ENCODE data around the gene SEPSECS. TPM values are rescaled to one million over a fixed set of nuclear protein-coding genes. Genes with fewer than 3 reads are reported as not detected.
A peak's percentile ranks its signal among the peaks of the same experiment; 100 is the strongest.

SEPSECS gene
- total and polyA plus RNA-seq, 4 donors: 9.5 to 17.2 (median 12.3) TPM

DNA sequence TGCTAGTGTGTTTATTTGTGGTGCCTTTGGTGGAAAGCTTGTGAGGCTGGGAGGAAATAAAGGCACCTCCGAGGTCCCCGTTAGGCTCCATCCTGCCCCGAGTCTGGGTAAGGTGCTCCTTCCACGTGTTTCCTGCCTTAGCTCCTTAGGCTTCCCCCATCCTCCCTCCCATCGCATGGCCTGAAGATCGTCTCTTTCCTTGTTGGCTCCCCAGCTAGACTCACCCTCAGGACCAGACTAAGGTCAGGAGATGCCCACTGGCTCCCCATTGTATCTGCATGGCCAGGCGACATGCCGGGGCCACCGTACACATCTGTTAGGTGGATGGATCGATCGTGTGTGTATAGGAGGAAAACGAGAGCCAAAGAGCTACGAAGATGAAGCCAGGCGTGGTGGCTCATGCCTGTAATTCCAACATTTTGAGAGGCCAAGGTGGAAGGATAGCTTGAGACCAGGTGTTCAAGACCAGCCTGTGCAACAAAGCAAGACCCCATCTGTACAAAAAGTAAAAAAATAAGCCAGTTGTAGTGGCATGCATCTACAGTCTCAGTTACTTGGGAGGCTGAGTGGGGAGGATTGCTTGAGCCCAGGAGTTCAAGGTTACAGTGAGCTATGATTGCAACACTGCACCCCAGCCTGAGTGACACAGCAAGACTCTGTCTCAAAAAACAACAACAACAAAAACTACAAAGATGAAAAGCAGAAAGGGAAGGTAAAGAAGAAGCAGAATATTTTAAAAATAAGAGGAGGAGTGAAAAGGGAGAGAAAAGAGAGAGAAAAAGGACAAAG, 53.7 kb downstream of the SEPSECS start:
- no peaks in the 10 kb centered on the region for H3K36me3 ChIP-seq (ENCODE audit: control insufficient read depth, insufficient read depth, low read length)
- no peaks in the 10 kb centered on the region for H3K27me3 ChIP-seq (ENCODE audit: control insufficient read depth, insufficient read depth, low read length)
- H3K4me1 ChIP-seq (ENCODE audit: control insufficient read depth, insufficient read depth, low read length): peaks cover 3% of the 10 kb centered on the region
- no peak for DNase-seq (ENCODE audit: low read depth in 4 of 6, low spot score in 6 of 6)
- H3K9me3 ChIP-seq (ENCODE audit: control insufficient read depth, insufficient read depth, low read length): no peaks in the 10 kb centered on the region
- H3K27ac ChIP-seq (ENCODE audit: low read depth, low read length): no peak overlapping the region
- 94% methylated on average over 14 of the region's 14 CpGs for WGBS (ENCODE audit: insufficient coverage)
- H3K4me3 ChIP-seq (ENCODE audit: low read depth, low read length): no peak overlapping the region

DNA sequence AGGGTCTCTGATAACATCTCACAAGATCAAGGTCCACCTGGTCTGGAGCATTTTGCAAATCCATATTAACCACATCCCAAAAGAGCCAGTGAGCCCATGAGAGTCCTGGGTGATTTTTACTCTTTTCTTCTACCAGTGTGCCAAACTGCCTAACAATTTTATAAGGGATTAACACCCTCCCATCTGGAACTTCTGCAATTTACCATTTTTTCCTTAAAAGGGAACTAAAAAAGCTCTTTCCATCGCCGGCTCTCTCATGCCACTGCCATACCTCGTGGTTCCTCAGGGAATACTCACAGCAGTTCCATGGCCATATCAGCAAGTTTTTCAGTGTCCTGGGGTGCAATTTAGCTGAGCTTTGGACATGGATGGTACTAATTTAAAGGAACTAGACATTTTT, 55.7 kb downstream of the SEPSECS start:
- no peaks in the 10 kb centered on the region for H3K27me3 ChIP-seq (ENCODE audit: control insufficient read depth, insufficient read depth, low read length)
- H3K4me3 ChIP-seq (ENCODE audit: low read depth, low read length): no peak overlapping the region
- no peak for DNase-seq (ENCODE audit: low read depth in 4 of 6, low spot score in 6 of 6)
- H3K27ac ChIP-seq (ENCODE audit: low read depth, low read length): no peak overlapping the region
- no peaks in the 10 kb centered on the region for H3K36me3 ChIP-seq (ENCODE audit: control insufficient read depth, insufficient read depth, low read length)
- H3K4me1 ChIP-seq (ENCODE audit: control insufficient read depth, insufficient read depth, low read length): peaks cover 3% of the 10 kb centered on the region
- 71% methylated on average over 3 of the region's 3 CpGs for WGBS (ENCODE audit: insufficient coverage)
- no peaks in the 10 kb centered on the region for H3K9me3 ChIP-seq (ENCODE audit: control insufficient read depth, insufficient read depth, low read length)

GRCh38 chr4:25103418-25103817, 56.8 kb downstream of the SEPSECS start:
- H3K27ac ChIP-seq (ENCODE audit: low read depth, low read length): no peak overlapping the region

GRCh38 chr4:25101836-25102235, 58.4 kb downstream of the SEPSECS start:
- 97% methylated on average over 3 of the region's 5 CpGs for WGBS (ENCODE audit: insufficient coverage)
- H3K27ac ChIP-seq (ENCODE audit: low read depth, low read length): no peak overlapping the region
- no peaks in the 10 kb centered on the region for H3K36me3 ChIP-seq (ENCODE audit: control insufficient read depth, insufficient read depth, low read length)
- DNase-seq (ENCODE audit: low read depth in 4 of 6, low spot score in 6 of 6): no peak
- H3K9me3 ChIP-seq (ENCODE audit: control insufficient read depth, insufficient read depth, low read length): no peaks in the 10 kb centered on the region
- peaks cover 6% of the 10 kb centered on the region for H3K4me1 ChIP-seq (ENCODE audit: control insufficient read depth, insufficient read depth, low read length)
- H3K27me3 ChIP-seq (ENCODE audit: control insufficient read depth, insufficient read depth, low read length): no peaks in the 10 kb centered on the region
- H3K4me3 ChIP-seq (ENCODE audit: low read depth, low read length): no peak overlapping the region

More at GRCh38 chr4:25103418-25103817, 56.8 kb downstream of the SEPSECS start:
- WGBS (ENCODE audit: insufficient coverage): 67% methylated on average over 1 of the region's 4 CpGs
- H3K4me1 ChIP-seq (ENCODE audit: control insufficient read depth, insufficient read depth, low read length): peaks cover 6% of the 10 kb centered on the region
- no peaks in the 10 kb centered on the region for H3K9me3 ChIP-seq (ENCODE audit: control insufficient read depth, insufficient read depth, low read length)
- H3K27me3 ChIP-seq (ENCODE audit: control insufficient read depth, insufficient read depth, low read length): no peaks in the 10 kb centered on the region
- peak in 1 of 6 donors; percentile 28 for DNase-seq (ENCODE audit: low read depth in 4 of 6, low spot score in 6 of 6)
- H3K36me3 ChIP-seq (ENCODE audit: control insufficient read depth, insufficient read depth, low read length): no peaks in the 10 kb centered on the region
- H3K4me3 ChIP-seq (ENCODE audit: low read depth, low read length): no peak overlapping the region

GRCh38 chr4:25100710-25101109, 59.5 kb downstream of the SEPSECS start:
- peaks cover 6% of the 10 kb centered on the region for H3K4me1 ChIP-seq (ENCODE audit: control insufficient read depth, insufficient read depth, low read length)
- H3K36me3 ChIP-seq (ENCODE audit: control insufficient read depth, insufficient read depth, low read length): no peaks in the 10 kb centered on the region
- H3K27ac ChIP-seq (ENCODE audit: low read depth, low read length): no peak overlapping the region
- H3K4me3 ChIP-seq (ENCODE audit: low read depth, low read length): no peak overlapping the region
- H3K9me3 ChIP-seq (ENCODE audit: control insufficient read depth, insufficient read depth, low read length): no peaks in the 10 kb centered on the region
- DNase-seq (ENCODE audit: low read depth in 4 of 6, low spot score in 6 of 6): no peak
- H3K27me3 ChIP-seq (ENCODE audit: control insufficient read depth, insufficient read depth, low read length): no peaks in the 10 kb centered on the region

GRCh38 chr4:25100021-25100555, 60.2 kb downstream of the SEPSECS start:
- Histone ChIP-seq H3K9me3 (ENCODE audit: control insufficient read depth, insufficient read depth, low read length) (no peaks in the 10 kb centered on the region), H3K27me3 (ENCODE audit: control insufficient read depth, insufficient read depth, low read length) (no peaks in the 10 kb centered on the region), H3K4me3 (ENCODE audit: low read depth, low read length) (no peak overlapping the region), H3K4me1 (ENCODE audit: control insufficient read depth, insufficient read depth, low read length) (peaks cover 6% of the 10 kb centered on the region), H3K27ac (ENCODE audit: low read depth, low read length) (no peak overlapping the region), H3K36me3 (ENCODE audit: control insufficient read depth, insufficient read depth, low read length) (no peaks in the 10 kb centered on the region)
- WGBS (ENCODE audit: insufficient coverage): 40% methylated on average over 1 of the region's 4 CpGs
- DNase-seq (ENCODE audit: low read depth in 4 of 6, low spot score in 6 of 6): no peak

- 45% methylated on average over 6 of the region's 10 CpGs for WGBS (ENCODE audit: insufficient coverage)
- peak in 2 of 6 donors; percentile 54 to 87 for DNase-seq (ENCODE audit: low read depth in 4 of 6, low spot score in 6 of 6)
These were observed 61.0 kb downstream of the SEPSECS start for GRCh38 chr4:25098964-25099891.

DNA sequence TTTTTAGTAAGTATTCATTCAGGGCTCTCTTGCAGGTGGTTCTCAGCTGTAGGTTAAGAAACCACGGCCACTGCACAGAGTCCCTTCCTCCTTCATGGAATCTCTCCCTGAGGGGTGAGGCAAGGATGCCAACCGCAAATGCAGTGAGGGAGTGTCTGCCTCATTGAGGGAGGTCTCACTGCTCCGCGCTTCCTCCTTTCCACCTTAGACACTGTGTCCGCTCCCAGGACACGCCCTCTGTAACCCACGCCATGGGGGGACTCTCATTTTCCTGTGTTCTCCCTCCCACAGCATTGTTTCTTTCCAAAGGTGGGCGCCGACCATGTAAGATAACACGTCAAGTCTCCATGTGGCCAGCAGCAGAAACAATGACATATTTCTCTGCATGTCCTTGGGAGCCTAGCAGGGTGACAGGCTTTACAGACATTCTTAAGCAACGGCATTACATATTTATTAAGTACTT, 63.2 kb downstream of the SEPSECS start:
- H3K4me3 ChIP-seq (ENCODE audit: low read depth, low read length): no peak overlapping the region
- WGBS (ENCODE audit: insufficient coverage): 70% methylated on average over 9 of the region's 11 CpGs
- H3K9me3 ChIP-seq (ENCODE audit: control insufficient read depth, insufficient read depth, low read length): peaks cover 1% of the 10 kb centered on the region
- no peaks in the 10 kb centered on the region for H3K36me3 ChIP-seq (ENCODE audit: control insufficient read depth, insufficient read depth, low read length)
- peaks cover 3% of the 10 kb centered on the region for H3K4me1 ChIP-seq (ENCODE audit: control insufficient read depth, insufficient read depth, low read length)
- DNase-seq (ENCODE audit: low read depth in 4 of 6, low spot score in 6 of 6): no peak
- no peaks in the 10 kb centered on the region for H3K27me3 ChIP-seq (ENCODE audit: control insufficient read depth, insufficient read depth, low read length)
- no peak overlapping the region for H3K27ac ChIP-seq (ENCODE audit: low read depth, low read length)

More at GRCh38 chr4:25098964-25099891, 61.0 kb downstream of the SEPSECS start:
- Histone ChIP-seq H3K9me3 (ENCODE audit: control insufficient read depth, insufficient read depth, low read length) (no peaks in the 10 kb centered on the region), H3K27me3 (ENCODE audit: control insufficient read depth, insufficient read depth, low read length) (no peaks in the 10 kb centered on the region), H3K27ac (ENCODE audit: low read depth, low read length) (no peak overlapping the region), H3K4me1 (ENCODE audit: control insufficient read depth, insufficient read depth, low read length) (peaks cover 6% of the 10 kb centered on the region), H3K4me3 (ENCODE audit: low read depth, low read length) (no peak overlapping the region), H3K36me3 (ENCODE audit: control insufficient read depth, insufficient read depth, low read length) (no peaks in the 10 kb centered on the region)

- no peak for DNase-seq (ENCODE audit: low read depth in 4 of 6, low spot score in 6 of 6)
- 82% methylated on average over 17 of the region's 23 CpGs for WGBS (ENCODE audit: insufficient coverage)
- Histone ChIP-seq H3K4me3 (ENCODE audit: low read depth, low read length) (no peak overlapping the region), H3K36me3 (ENCODE audit: control insufficient read depth, insufficient read depth, low read length) (no peaks in the 10 kb centered on the region), H3K27ac (ENCODE audit: low read depth, low read length) (no peak overlapping the region), H3K9me3 (ENCODE audit: control insufficient read depth, insufficient read depth, low read length) (peaks cover 1% of the 10 kb centered on the region), H3K27me3 (ENCODE audit: control insufficient read depth, insufficient read depth, low read length) (no peaks in the 10 kb centered on the region), H3K4me1 (ENCODE audit: control insufficient read depth, insufficient read depth, low read length) (peaks cover 5% of the 10 kb centered on the region)
These were observed 63.8 kb downstream of the SEPSECS start for GRCh38 chr4:25096251-25096980.
